PFSK-1 (cell line): ENCODE results near the gene SMOC2.

ENCODE experiments used
- FOXP2 ChIP-seq: optimal IDR thresholded peaks from 2 replicates; pipeline ENCODE3; 2011; ENCODE audit warnings: borderline replicate concordance, control low read depth, inconsistent platforms; ENCODE audit not compliant: insufficient read depth; ENCODE audit errors: extremely low read length, extremely low read depth
- POLR2AphosphoS5 ChIP-seq: IDR thresholded peaks from 2 replicates; pipeline ENCODE4 v1.6.1; 2012; ENCODE audit warnings: low read depth, mild to moderate bottlenecking, control low read depth, low read length, moderate library complexity
- SIN3A ChIP-seq: IDR thresholded peaks from 2 replicates; pipeline ENCODE4 v1.6.1; 2012; ENCODE audit warnings: mild to moderate bottlenecking, low read length, moderate library complexity, borderline replicate concordance; ENCODE audit not compliant: insufficient read depth
- TAF1 ChIP-seq: IDR thresholded peaks from 2 replicates; pipeline ENCODE4 v1.6.1; 2012; ENCODE audit warnings: low read length, control low read depth, borderline replicate concordance; ENCODE audit not compliant: insufficient read depth
- TF ChIP-seq, protein P1 (sequence below), 2 experiments: IDR thresholded peaks; 2 replicates each; pipeline versions ENCODE4 v1.6.1 to v1.8.0; 2011 to 2012; ENCODE audit warnings: low read depth in 2 of 2, low read length in 2 of 2, control low read depth in 1 of 2, inconsistent platforms in 1 of 2, mild to moderate bottlenecking in 1 of 2, moderate library complexity in 1 of 2; ENCODE audit not compliant: insufficient read depth in 1 of 2

The SMOC2 gene

GRCh38 chr6:168536665-168537539, 95.9 kb downstream of the SMOC2 start:
- TF ChIP-seq FOXP2 (no peak), SIN3A (no peak), POLR2AphosphoS5 (no peak), TAF1 (no peak)
- TF ChIP-seq, protein P1, sequence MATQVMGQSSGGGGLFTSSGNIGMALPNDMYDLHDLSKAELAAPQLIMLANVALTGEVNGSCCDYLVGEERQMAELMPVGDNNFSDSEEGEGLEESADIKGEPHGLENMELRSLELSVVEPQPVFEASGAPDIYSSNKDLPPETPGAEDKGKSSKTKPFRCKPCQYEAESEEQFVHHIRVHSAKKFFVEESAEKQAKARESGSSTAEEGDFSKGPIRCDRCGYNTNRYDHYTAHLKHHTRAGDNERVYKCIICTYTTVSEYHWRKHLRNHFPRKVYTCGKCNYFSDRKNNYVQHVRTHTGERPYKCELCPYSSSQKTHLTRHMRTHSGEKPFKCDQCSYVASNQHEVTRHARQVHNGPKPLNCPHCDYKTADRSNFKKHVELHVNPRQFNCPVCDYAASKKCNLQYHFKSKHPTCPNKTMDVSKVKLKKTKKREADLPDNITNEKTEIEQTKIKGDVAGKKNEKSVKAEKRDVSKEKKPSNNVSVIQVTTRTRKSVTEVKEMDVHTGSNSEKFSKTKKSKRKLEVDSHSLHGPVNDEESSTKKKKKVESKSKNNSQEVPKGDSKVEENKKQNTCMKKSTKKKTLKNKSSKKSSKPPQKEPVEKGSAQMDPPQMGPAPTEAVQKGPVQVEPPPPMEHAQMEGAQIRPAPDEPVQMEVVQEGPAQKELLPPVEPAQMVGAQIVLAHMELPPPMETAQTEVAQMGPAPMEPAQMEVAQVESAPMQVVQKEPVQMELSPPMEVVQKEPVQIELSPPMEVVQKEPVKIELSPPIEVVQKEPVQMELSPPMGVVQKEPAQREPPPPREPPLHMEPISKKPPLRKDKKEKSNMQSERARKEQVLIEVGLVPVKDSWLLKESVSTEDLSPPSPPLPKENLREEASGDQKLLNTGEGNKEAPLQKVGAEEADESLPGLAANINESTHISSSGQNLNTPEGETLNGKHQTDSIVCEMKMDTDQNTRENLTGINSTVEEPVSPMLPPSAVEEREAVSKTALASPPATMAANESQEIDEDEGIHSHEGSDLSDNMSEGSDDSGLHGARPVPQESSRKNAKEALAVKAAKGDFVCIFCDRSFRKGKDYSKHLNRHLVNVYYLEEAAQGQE (IDR thresholded peaks at IDR 0.05; ENCODE audit: insufficient read depth in 1 of 2, low read depth in 2 of 2, low read length in 2 of 2) = no peak

GRCh38 chr6:168537540-168537884, 96.5 kb downstream of the SMOC2 start:
- TF ChIP-seq POLR2AphosphoS5 = no peak
- TF ChIP-seq FOXP2 = no peak
- no peak for TF ChIP-seq TAF1
- TF ChIP-seq, protein P1 (IDR thresholded peaks at IDR 0.05; ENCODE audit: insufficient read depth in 1 of 2, low read depth in 2 of 2, low read length in 2 of 2) = no peak
- TF ChIP-seq SIN3A = no peak

- TF ChIP-seq FOXP2 = no peak
- TF ChIP-seq, protein P1 (IDR thresholded peaks at IDR 0.05; ENCODE audit: insufficient read depth in 1 of 2, low read depth in 2 of 2, low read length in 2 of 2) = no peak
- TF ChIP-seq POLR2AphosphoS5 = no peak
- TF ChIP-seq TAF1 = no peak
- no peak for TF ChIP-seq SIN3A
Measured at GRCh38 chr6:168538892-168539811, 98.2 kb downstream of the SMOC2 start.

GRCh38 chr6:168540713-168541291, 99.8 kb downstream of the SMOC2 start:
- TF ChIP-seq FOXP2 = no peak

DNA sequence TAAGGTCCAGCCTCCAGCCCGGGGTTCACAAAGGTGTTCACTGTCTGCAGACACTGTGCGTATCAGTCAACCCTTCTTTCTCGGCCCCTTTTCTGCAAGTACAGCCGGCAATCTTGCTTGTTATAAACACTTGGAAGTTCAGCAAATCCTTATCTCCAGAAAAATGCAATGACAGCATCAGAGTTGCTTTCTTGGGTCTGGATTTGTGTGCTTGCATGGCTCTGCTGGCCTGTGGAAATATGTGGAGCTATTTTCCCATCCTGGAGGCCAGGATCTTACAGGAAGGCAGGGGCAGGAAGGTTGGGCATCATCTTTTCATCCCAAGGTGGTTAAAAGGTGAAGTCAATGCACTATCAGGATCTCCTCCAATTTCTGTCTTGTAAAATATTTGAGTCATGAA, 100.3 kb downstream of the SMOC2 start:
- TF ChIP-seq, protein P1 (IDR thresholded peaks at IDR 0.05; ENCODE audit: insufficient read depth in 1 of 2, low read depth in 2 of 2, low read length in 2 of 2) = no peak
- TF ChIP-seq SIN3A (no peak), TAF1 (no peak), FOXP2 (no peak), POLR2AphosphoS5 (no peak)
